Measurements from ENCODE around the gene ARHGAP6. TPM values are rescaled to one million over a fixed set of nuclear protein-coding genes. Genes with fewer than 3 reads are reported as not detected.

The ARHGAP6 gene
- total and polyA plus RNA-seq, 2 of the 4 experiments (the other 2 are of a cell fraction), result 1.4 to 1.8 TPM

GRCh38 chrX:11269996-11270395 is 395.7 kb downstream of the ARHGAP6 start:
- Histone ChIP-seq H3K27me3 (ENCODE audit: control insufficient read depth, insufficient read depth, low read length) (no peaks in the 10 kb centered on the region), H2BK15ac (ENCODE audit: low read depth, low read length) (no peak overlapping the region), H3K18ac (ENCODE audit: low read depth, low read length) (no peak overlapping the region), H2BK20ac (ENCODE audit: low read depth, low read length) (no peak overlapping the region), H2AFZ (replicated peaks; ENCODE audit: low read length, poor library complexity) (no peak overlapping the region), H3K4me1 (ENCODE audit: control insufficient read depth, insufficient read depth, low read length) (no peaks in the 10 kb centered on the region; the same call in 1 of the 2 replicates), H2BK5ac (ENCODE audit: low read depth, low read length, poor library complexity, severe bottlenecking) (no peak overlapping the region), H3K23ac (ENCODE audit: low read depth, low read length) (no peak overlapping the region), H2AK5ac (ENCODE audit: low read depth, low read length) (no peak overlapping the region), H3K14ac (replicated peaks; ENCODE audit: low read depth, low read length) (no peak overlapping the region), H3K56ac (ENCODE audit: extremely low read depth, insufficient read depth, low read length) (no peak overlapping the region), H3K9me3 (ENCODE audit: control insufficient read depth, insufficient read depth, low read length) (no peaks in the 10 kb centered on the region), H3K4ac (ENCODE audit: low read depth, low read length) (no peak overlapping the region), H4K91ac (ENCODE audit: insufficient read depth, low read depth, low read length) (no peak overlapping the region), H4K8ac (ENCODE audit: low read depth in 2 of 2, low read length in 2 of 2) (no peak overlapping the region), H3K9ac (ENCODE audit: low read depth, low read length) (no peak overlapping the region), H4K20me1 (ENCODE audit: insufficient read depth, low read length) (no peaks in the 10 kb centered on the region), H3K27ac (ENCODE audit: insufficient read depth, low read length) (no peak overlapping the region), H2BK120ac (ENCODE audit: low read depth, low read length) (no peak overlapping the region), H3K36me3 (ENCODE audit: control insufficient read depth, insufficient read depth, low read length) (no peaks in the 10 kb centered on the region), H3K9me1 (ENCODE audit: insufficient read depth, low read length) (no peaks in the 10 kb centered on the region), H2AK9ac (replicated peaks; ENCODE audit: low read depth, low read length, poor library complexity) (no peak overlapping the region), H3K4me3 (ENCODE audit: insufficient read depth, low read depth, low read length) (no peak overlapping the region), H4K5ac (ENCODE audit: low read depth, low read length) (no peak overlapping the region), H3K79me1 (ENCODE audit: low read depth in 1 of 2, low read length in 2 of 2) (no peaks in the 10 kb centered on the region), H3K4me2 (ENCODE audit: low read depth, low read length) (no peak overlapping the region)
- intact Hi-C loops (cut with micrococcal nuclease), result no loop called here
- no CpG with 5 or more reads among the region's 3 CpGs for WGBS, 2 experiments (ENCODE audit: extremely low coverage in 2 of 2, insufficient read length in 1 of 2)
- ChIA-PET POLR2A (ENCODE audit: unreplicated experiment) (no interaction called here), CTCF (no interaction called here)
- TF ChIP-seq ELK1 (IDR thresholded peaks at IDR 0.05; ENCODE audit: borderline replicate concordance, low read depth, low read length) (no peak), MXI1 (IDR thresholded peaks at IDR 0.05; ENCODE audit: borderline replicate concordance, low read depth, low read length) (no peak), MAFK (IDR thresholded peaks at IDR 0.05; ENCODE audit: low read depth, low read length) (no peak), BHLHE40 (IDR thresholded peaks at IDR 0.05; ENCODE audit: low read depth, low read length) (no peak), CTCF (conservative IDR thresholded peaks at IDR 0.05; ENCODE audit: low read depth, low read length) (no peak), MAZ (IDR thresholded peaks at IDR 0.05; ENCODE audit: borderline replicate concordance, low read depth, low read length) (no peak), NFE2L2 (IDR thresholded peaks at IDR 0.05; ENCODE audit: low read depth, low read length) (no peak), CHD1 (IDR thresholded peaks at IDR 0.05; ENCODE audit: low read depth, low read length) (no peak), CEBPB (IDR thresholded peaks at IDR 0.05; ENCODE audit: low read depth, low read length) (no peak), USF2 (IDR thresholded peaks at IDR 0.05; ENCODE audit: low read depth, low read length) (no peak), RCOR1 (IDR thresholded peaks at IDR 0.05; ENCODE audit: insufficient replicate concordance, low read length) (no peak), SMC3 (IDR thresholded peaks at IDR 0.05; ENCODE audit: low read depth, low read length) (no peak), FOS (IDR thresholded peaks at IDR 0.05; ENCODE audit: low read depth, low read length) (no peak), POLR2A (IDR thresholded peaks at IDR 0.05; ENCODE audit: low read depth, low read length) (no peak), RFX5 (IDR thresholded peaks at IDR 0.05; ENCODE audit: low read depth, low read length) (no peak)
- BruUV-seq (replicated peaks), result no TSS peak
- in situ Hi-C loops (cut with MboI; ENCODE audit: low sequenced_read_pairs), result no loop called here
- ATAC-seq (ENCODE audit: low read depth) (no peak), DNase-seq (no peak)
- dilution Hi-C loops (cut with HindIII; ENCODE audit: low sequenced_read_pairs, unreplicated experiment), result no loop called here
